DOHH2 (cell line): ENCODE data around the gene PIGL.
A peak's percentile ranks its signal among the peaks of the same experiment; 100 is the strongest.

ENCODE experiments used
- H3F3A ChIP-seq: fragments of 200-600 bp; sonication (generic), shearing (Covaris generic); 2 replicates; pipeline ENCODE4 v1.6.0; 2016; ENCODE audit warnings: antibody characterized with exemption, mild to moderate bottlenecking; ENCODE audit not compliant: control insufficient read depth, insufficient read depth
- H3K27ac ChIP-seq: fragments of 200-600 bp; sonication (generic); 2 replicates; pipeline ENCODE4 v1.5.1; 2014; ENCODE audit warnings: low read depth, mild to moderate bottlenecking, low read length, moderate library complexity
- H3K27me3 ChIP-seq: fragments of 200-600 bp; sonication (generic); 2 replicates; pipeline ENCODE4 v1.6.1; 2014; ENCODE audit warnings: mild to moderate bottlenecking, low read length, mixed read lengths; ENCODE audit not compliant: control insufficient read depth
- H3K36me3 ChIP-seq: fragments of 200-600 bp; sonication (generic); 2 replicates; pipeline ENCODE4 v1.6.1; 2014; ENCODE audit warnings: mild to moderate bottlenecking, low read length, moderate library complexity, mixed read lengths; ENCODE audit not compliant: control insufficient read depth
- H3K4me1 ChIP-seq: fragments of 200-600 bp; sonication (generic); 2 replicates; pipeline ENCODE4 v1.6.1; 2014; ENCODE audit warnings: mild to moderate bottlenecking, low read length, mixed read lengths; ENCODE audit not compliant: control insufficient read depth
- H3K4me2 ChIP-seq: fragments of 200-600 bp; sonication (generic); 2 replicates; pipeline ENCODE4 v1.6.0; 2014; ENCODE audit warnings: mild to moderate bottlenecking, low read length, moderate library complexity
- H3K4me3 ChIP-seq: fragments of 200-600 bp; sonication (generic); 2 replicates; pipeline ENCODE4 v1.5.1; 2014; ENCODE audit warnings: mild to moderate bottlenecking, low read length, mixed read lengths
- H3K79me2 ChIP-seq: fragments of 200-600 bp; sonication (generic); 2 replicates; pipeline ENCODE4 v1.6.1; 2014; ENCODE audit warnings: mild to moderate bottlenecking, low read length, mixed read lengths; ENCODE audit not compliant: control insufficient read depth
- H3K9me2 ChIP-seq: fragments of 200-600 bp; sonication (generic); replicated peaks from 2 replicates; pipeline ENCODE4 v1.6.1; 2014; ENCODE audit warnings: mild to moderate bottlenecking, low read length, mixed read lengths; ENCODE audit not compliant: control insufficient read depth
- H3K9me3 ChIP-seq: fragments of 200-600 bp; sonication (generic); 2 replicates; pipeline ENCODE4 v1.6.1; 2014; ENCODE audit warnings: antibody characterized with exemption, low read length, mixed read lengths; ENCODE audit not compliant: control insufficient read depth, insufficient read depth
- H4K20me1 ChIP-seq: fragments of 200-600 bp; sonication (generic); 2 replicates; pipeline ENCODE4 v1.6.0; 2014; ENCODE audit warnings: low read depth, mild to moderate bottlenecking, antibody characterized with exemption, low read length, moderate library complexity; ENCODE audit not compliant: control insufficient read depth, insufficient read depth
- EZH2phosphoT487 ChIP-seq: fragments of 200-600 bp; sonication (generic); IDR thresholded peaks from 2 replicates; pipeline ENCODE4 v1.6.1; 2017; ENCODE audit warnings: borderline replicate concordance, mild to moderate bottlenecking, antibody characterized with exemption, low read length, moderate library complexity, mixed read lengths
- TF ChIP-seq, protein P1 (sequence below): fragments of 200-600 bp; sonication (generic); IDR thresholded peaks from one replicate; pipeline ENCODE4 v1.5.1; 2014; ENCODE audit warnings: antibody characterized with exemption, mild to moderate bottlenecking, low read depth, low read length; ENCODE audit not compliant: poor library complexity, severe bottlenecking

Gene PIGL

DNA sequence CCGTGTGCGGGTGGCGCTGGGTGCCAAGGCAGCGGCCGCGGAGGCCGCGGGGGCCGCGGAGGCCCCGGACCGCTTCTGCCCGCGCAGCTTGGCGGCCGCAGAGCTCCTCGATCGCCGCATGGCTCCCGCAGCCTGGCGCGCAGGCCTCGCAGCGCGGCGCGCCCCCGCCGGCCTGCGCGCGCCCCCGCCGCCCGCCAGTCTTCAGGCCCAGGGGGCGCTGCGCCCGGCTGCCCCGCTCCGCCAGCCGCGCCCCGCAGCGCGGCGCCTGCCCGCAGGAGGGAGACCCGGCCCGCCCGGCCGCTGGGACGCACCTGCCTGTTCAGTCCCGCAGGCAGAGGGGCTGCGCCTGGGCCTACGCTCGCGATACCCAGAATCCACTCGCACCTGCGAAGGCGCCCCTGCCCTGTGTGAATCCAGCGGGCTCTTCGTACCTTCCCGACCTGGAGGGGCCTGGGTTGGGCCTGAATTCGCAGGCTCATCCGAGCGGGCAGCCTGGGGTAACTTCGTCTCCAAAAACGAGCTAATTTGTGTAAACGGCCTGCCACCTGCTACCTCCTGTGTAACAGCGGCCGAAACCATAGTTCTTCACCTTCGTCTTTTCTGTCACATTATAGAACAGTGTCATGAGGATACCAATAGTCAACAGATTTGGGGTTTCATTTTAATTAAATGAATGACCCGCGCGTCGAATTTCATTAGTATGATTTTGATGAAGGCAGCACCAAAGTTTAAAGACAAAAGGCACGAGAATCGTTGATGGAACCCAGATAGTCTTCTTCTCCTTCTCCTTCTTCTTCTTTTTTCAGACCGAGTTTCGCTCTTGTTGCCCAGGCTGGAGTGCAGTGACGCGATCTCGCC, 136.5 kb downstream of the PIGL start, which contains the start of gene CENPV:
CENPV (minus strand) TSS at position 153 of the 858 bp plus-strand sequence; CDS start at position 120, 33 bp downstream.
- Histone ChIP-seq H4K20me1 (no peaks in the 10 kb centered on the region), H3K4me2 (peak within 1 kb of the TSS; percentile 93), H3K36me3 (peaks cover 22% of the 10 kb centered on the region), H3K9me3 (no peaks in the 10 kb centered on the region), H3F3A (0 out of 2 replicates have a peak, but pooled peaks cover 2% of the 10 kb centered on the region), H3K79me2 (peaks cover 39% of the 10 kb centered on the region), H3K9me2 (no peaks in the 10 kb centered on the region), H3K4me1 (peaks cover 16% of the 10 kb centered on the region), H3K4me3 (peak within 1 kb of the TSS; percentile 85), H3K27me3 (no peaks in the 10 kb centered on the region), H3K27ac (peak within 1 kb of the TSS; percentile 45)
- TF ChIP-seq, protein P1, sequence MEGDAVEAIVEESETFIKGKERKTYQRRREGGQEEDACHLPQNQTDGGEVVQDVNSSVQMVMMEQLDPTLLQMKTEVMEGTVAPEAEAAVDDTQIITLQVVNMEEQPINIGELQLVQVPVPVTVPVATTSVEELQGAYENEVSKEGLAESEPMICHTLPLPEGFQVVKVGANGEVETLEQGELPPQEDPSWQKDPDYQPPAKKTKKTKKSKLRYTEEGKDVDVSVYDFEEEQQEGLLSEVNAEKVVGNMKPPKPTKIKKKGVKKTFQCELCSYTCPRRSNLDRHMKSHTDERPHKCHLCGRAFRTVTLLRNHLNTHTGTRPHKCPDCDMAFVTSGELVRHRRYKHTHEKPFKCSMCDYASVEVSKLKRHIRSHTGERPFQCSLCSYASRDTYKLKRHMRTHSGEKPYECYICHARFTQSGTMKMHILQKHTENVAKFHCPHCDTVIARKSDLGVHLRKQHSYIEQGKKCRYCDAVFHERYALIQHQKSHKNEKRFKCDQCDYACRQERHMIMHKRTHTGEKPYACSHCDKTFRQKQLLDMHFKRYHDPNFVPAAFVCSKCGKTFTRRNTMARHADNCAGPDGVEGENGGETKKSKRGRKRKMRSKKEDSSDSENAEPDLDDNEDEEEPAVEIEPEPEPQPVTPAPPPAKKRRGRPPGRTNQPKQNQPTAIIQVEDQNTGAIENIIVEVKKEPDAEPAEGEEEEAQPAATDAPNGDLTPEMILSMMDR = no peak

DNA sequence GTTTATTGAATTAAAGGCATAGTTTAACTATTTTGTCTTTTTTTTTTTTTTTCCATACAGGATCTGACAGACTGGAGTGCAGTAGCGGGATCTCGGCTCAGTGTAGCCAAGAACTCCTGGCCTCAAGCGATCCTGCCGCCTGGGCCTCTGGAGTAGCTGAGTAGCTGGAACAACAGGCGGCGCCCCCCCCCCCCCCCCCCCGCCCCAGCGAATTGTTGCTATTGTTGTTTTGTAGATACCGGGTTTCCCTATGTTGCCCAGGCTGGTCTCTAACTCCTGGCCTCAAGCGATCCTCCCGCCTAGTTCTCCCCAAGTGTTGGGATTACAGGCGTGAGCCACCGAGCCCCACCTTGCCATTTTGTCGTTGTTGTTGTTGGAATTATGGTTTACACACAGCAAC, 137.6 kb downstream of the PIGL start:
- Histone ChIP-seq H3K9me2 (no peaks in the 10 kb centered on the region), H3K4me1 (peaks cover 16% of the 10 kb centered on the region), H3K36me3 (peaks cover 11% of the 10 kb centered on the region), H3K9me3 (no peaks in the 10 kb centered on the region), H3K4me2 (no peak overlapping the region), H3K4me3 (no peak overlapping the region), H3K79me2 (peaks cover 32% of the 10 kb centered on the region), H4K20me1 (no peaks in the 10 kb centered on the region), H3K27me3 (no peaks in the 10 kb centered on the region), H3F3A (0 out of 2 replicates have a peak, but pooled peaks cover 2% of the 10 kb centered on the region), H3K27ac (no peak overlapping the region)
- TF ChIP-seq, protein P1 = no peak
- no peak for TF ChIP-seq EZH2phosphoT487

DNA sequence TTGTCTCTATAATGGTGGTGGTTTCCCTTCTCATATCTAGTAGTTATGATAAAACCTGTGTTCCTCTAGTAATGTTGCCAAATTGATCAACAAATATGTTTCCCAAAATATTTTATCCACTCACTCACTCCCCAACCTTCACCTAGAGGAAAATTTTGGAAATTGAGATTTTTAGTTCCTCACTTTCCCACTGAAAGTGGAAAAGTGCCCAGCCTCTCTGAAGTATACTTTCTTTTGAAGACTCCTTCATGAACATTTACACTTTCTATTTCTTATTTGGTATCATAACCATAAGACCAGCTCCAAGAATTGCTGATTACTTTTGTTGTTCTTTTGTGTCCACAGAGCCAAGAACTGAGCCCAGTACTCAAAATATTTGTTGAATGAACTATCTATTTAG, 141.4 kb downstream of the PIGL start:
- no peaks in the 10 kb centered on the region for H3K9me2 ChIP-seq
- H3K79me2 ChIP-seq = no peaks in the 10 kb centered on the region

More for the DNA sequence above, 141.4 kb downstream of the PIGL start:
- no peaks in the 10 kb centered on the region for H3K27me3 ChIP-seq
- H3F3A ChIP-seq = 0 out of 2 replicates have a peak, but pooled peaks cover 2% of the 10 kb centered on the region
- TF ChIP-seq EZH2phosphoT487 = no peak
- TF ChIP-seq, protein P1 = no peak
- H3K27ac ChIP-seq = no peak overlapping the region
- no peaks in the 10 kb centered on the region for H3K36me3 ChIP-seq
- H3K4me2 ChIP-seq = no peak overlapping the region
- H3K9me3 ChIP-seq = no peaks in the 10 kb centered on the region
- no peak overlapping the region for H3K4me3 ChIP-seq
- no peaks in the 10 kb centered on the region for H4K20me1 ChIP-seq
- H3K4me1 ChIP-seq = peaks cover 8% of the 10 kb centered on the region
